Stromal cell of bone marrow (primary cell): ENCODE data around the gene CCHCR1.

ENCODE experiments used
- DNase-seq: peaks from one replicate; pipeline ENCODE4 v3.0.0-alpha.2; 2012; ENCODE audit warnings: low read depth

CCHCR1 gene

DNA sequence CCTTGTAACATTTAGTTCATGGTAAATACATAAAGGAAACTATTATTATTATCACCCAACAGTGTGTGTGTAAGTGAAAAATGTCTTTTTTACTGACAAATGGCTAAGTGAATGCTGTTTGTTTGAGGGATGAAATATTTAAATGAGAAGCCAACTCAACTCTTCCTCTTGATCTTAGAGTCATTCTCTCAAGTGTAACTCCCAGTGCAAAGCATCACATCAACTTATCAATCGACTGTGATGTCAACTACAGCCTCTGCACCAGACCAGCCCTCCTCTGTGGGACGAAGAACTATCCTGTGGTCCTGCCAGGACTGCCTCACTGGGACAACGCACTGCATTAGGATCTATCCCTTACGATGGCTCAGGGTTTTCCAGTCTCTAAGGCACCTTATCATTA, 50.5 kb downstream of the CCHCR1 start:
- no peak for DNase-seq

- DNase-seq: no peak
These were observed 54.5 kb downstream of the CCHCR1 start for GRCh38 chr6:31103136-31103535.

DNA sequence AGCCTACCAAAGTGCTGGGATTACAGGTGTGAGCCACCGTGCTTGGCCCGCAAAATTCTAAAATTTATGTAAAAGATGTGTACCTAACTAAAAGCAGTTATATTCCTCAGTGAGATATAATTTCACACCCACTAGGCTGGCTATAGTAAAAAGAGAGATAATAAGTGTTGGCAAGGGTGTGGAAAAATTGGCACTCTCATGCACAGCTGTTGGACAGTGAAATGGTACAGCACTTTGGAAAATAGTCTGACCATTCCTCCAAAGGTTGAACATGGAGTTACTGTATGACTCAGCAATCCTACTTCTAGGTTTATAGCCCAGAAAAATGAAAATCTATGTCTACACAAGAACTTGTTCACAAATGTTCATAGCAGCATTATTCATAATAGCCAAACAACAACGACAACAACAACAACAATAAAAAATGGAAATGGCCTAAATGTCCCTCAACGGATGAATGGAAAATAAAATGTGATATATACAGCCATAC, 59.1 kb downstream of the CCHCR1 start:
- no peak for DNase-seq

DNA sequence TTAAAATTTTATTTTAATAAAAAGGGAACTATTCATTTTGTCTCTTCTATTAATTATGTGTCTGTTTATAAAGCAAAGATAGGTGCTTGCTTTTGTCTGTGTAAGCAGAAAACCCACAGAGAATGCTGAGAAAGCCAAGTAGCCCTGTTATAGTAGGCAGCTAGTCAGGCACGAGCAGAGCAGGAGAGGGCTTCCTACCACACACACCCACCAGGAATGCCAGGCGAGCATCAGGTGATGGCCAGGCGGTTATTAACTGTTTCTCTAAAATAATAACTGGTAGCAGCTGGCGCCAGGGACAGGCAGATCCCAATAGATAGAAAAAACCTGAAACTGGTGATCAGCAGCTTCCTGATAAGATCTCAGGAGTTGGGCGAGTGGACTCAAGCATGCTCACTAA, 60.9 kb downstream of the CCHCR1 start:
- DNase-seq: no peak

GRCh38 chr6:31096215-31096614, 61.4 kb downstream of the CCHCR1 start:
- DNase-seq: no peak

DNA sequence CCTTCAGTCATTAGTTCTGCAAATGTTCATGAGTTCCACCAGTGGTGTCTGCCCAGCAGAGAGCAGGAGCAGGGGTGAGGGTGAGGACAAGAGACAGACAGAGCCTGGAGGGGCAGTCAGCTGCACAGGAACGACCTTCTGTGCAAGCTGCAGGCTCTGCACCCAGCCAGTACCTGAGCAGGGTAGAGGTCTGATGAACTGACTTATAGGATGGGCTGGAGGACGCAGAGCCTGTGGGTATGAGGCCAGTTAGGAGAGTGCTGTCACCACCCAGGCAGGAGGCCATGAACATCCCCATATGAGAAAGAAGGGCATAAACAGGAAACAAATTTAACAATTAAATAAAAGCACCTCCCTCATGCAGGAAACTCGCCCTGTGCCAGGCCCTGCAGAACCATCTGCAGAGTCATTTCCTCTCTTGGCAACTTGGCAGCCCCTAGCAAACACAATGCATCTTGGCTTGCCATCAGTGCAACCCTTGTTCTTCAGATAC, 63.2 kb downstream of the CCHCR1 start:
- DNase-seq: no peak

GRCh38 chr6:31092769-31093505, 64.7 kb downstream of the CCHCR1 start:
- DNase-seq: no peak
